Measurements from ENCODE around the gene N4BP2L2.

GRCh38 chr13:32476892-32477291 is 61.7 kb downstream of the N4BP2L2 start:
- no peak for TF ChIP-seq FOXP2 (optimal IDR thresholded peaks at IDR 0.05; ENCODE audit: control extremely low read depth, extremely low read length, insufficient read depth)
- TF ChIP-seq POLR2AphosphoS5 (IDR thresholded peaks at IDR 0.05; ENCODE audit: borderline replicate concordance, low read depth, low read length): no peak
- no peak for TF ChIP-seq EZH2 (IDR thresholded peaks at IDR 0.05)
